Measurements from ENCODE around the gene TTC34. TPM values are rescaled to one million over a fixed set of nuclear protein-coding genes. Genes with fewer than 3 reads are reported as not detected.
"Not testable (repeated sequence)": the region's sequence is repeated elsewhere in the genome, so short reads cannot be mapped to it uniquely, and the experiment has no call there.

Gene TTC34
- polyA plus RNA-seq, 6 donors from 2014 or later, result 0.05 to 0.37 (median 0.21) TPM; not detected in 1

DNA sequence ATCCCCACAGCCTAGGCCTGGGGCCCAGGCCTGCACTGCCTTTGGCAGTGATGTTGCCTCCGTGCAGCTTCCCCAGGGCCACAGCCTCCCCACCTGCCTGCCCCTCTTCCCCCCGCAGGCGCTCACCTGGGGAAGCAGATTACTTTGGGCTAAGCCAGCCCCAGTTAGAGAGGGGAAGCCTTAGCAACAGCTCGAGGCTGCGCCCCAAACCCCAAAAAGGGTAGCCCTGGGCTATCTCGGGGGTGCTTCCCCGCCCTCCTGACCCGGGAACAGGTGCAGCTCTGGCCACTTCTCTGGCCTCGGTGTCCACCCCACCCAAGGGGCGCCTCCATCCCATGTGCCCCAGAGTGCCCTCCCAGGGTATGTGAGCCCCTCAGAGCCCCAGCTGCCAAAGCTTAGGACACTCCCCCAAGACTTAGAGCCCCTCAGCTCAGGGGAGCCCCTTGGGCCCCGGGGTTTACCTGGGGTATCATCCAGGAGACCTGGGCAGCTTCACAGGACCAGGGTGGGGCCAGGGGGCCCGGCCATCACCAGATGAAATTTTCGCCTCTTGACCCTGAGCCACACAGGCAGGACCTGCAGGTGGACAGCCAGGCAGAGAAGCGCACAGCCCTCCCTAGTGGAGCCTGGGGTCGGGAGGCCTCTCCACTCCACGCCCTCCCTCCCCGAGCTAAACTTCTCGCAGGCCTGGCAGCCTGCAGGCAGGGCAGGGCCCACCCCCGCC lies 3.3 kb upstream of the TTC34 start:
- H3K4me1 Mint-ChIP-seq, result no peaks in the 10 kb centered on the region
- no peaks in the 10 kb centered on the region for H3K36me3 Mint-ChIP-seq
- ATAC-seq (ENCODE audit: low read depth in 2 of 2) (no peak), DNase-seq (no peak)
- peaks cover 0 to 17% (median 9%) of the 10 kb centered on the region in 3 donors for H3K27me3 Mint-ChIP-seq
- no peak overlapping the region for H3K4me3 Mint-ChIP-seq
- H3K27ac Mint-ChIP-seq, result no peak overlapping the region
- no peaks in the 10 kb centered on the region for H3K9me3 Mint-ChIP-seq

DNA sequence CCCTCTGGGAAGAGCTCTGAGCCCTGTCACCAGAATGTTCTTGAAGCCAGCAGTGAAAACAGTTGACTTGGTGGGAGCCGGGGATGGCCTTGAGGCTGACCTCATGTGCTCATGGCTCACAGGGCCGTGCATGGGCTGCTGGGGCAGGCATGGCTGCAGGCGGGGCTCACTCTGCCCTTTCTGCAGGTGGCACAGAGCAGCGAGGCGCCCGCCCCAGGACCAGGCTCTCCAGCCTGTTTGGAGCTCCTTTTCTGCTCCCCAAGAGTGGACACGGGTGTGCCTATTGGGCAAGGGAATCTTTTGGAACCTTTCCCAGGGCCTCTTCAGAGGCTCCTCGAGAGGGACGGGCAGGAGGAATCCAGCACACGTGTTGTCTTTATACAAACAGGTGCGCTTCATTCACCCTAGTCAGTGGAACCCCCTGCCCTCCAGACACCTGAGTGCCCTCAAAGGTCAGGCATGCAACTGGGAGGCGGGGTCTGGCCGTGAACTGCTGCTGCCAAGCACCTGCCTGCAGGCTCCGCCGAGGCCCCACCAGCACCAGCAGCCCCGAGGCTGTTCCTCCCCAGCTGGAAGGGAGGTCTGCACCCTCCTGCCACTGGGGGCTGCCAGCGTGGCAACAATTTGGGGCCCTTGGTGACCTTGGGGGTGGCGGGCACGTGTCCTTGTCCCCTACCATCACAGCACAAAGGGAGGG lies 2.6 kb upstream of the TTC34 start:
- Mint-ChIP-seq H3K9me3 (no peaks in the 10 kb centered on the region), H3K27ac (no peak overlapping the region), H3K4me3 (no peak overlapping the region), H3K36me3 (no peaks in the 10 kb centered on the region), H3K4me1 (peaks cover 0 to 4% (median 0%) of the 10 kb centered on the region in 3 donors), H3K27me3 (peaks cover 0 to 22% (median 15%) of the 10 kb centered on the region in 3 donors)
- DNase-seq (no peak), ATAC-seq (ENCODE audit: low read depth in 2 of 2) (no peak)

DNA sequence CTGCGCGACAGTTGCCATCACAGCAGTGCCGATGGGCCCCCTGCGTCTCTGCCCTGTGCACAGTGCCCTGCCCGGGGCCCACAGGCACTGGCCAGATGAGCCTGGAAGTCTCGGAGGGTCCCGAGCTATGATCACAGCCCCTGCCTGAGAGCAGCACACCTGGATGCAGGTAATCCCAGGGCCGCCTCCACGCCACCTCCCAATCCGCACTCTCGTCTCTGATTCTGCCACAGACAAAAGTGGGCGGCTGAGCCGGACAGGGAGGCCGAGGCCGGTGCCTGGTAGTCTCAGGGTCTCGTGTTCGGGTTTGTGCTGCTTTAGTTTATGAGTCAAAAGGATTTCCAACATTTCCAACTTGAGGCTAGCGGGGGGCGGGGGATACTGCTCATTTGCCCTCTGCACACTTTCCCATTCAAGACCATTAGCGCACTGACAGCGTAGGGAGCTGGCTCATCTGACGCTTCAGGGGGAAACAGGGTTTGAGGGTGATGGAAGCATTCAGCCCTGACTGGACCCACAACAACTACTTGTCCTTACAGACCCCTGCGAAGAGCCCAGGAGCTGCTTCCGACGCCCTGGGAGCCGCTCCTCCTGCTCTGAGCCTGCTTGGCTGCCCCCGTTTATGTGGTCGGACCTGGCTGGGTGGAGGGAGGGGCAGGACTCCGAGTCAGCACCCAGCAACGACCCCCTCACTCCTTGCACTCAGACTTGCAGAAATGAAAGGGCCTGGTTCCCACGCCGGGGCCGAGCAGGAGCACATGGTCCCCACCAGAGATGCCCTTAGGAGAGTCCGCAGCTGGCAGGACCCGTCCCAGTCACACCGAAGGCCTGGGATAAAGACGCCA lies 1.8 kb upstream of the TTC34 start:
- Mint-ChIP-seq H3K27me3 (peaks cover 0 to 22% (median 15%) of the 10 kb centered on the region in 3 donors), H3K36me3 (no peaks in the 10 kb centered on the region), H3K4me3 (no peak overlapping the region), H3K27ac (no peak overlapping the region), H3K9me3 (no peaks in the 10 kb centered on the region), H3K4me1 (peaks cover 0 to 4% (median 0%) of the 10 kb centered on the region in 3 donors)
- no peak for ATAC-seq (ENCODE audit: low read depth in 2 of 2)
- DNase-seq, result no peak

DNA sequence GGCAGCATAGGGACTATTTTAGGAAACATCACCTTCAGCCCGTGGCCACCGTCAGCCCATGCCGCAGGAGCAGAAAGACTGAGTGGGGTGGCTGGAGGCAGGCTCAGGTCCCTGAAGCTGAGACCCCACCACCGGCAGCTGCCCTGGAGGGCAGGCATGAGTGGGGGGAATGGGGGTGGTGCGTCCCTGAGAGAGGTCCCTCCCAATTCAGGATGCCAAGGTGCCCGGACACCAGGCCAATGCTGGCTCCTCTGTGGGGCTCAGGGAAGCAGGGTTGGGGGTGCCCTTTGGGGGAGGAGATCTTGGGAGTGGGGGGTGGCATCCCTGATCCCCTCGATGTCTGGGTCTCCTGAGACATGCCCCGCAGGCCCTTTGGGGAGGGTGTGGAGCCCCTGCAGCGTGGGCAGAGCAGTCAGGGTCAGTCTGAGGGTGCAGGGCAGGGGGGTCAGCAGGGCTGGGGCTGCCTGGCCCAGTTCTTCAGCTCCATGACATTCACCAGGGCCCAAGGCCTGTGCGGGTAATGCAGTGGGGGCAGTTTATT lies 998 bp upstream of the TTC34 start:
- no peaks in the 10 kb centered on the region for H3K36me3 Mint-ChIP-seq
- peaks cover 0 to 27% (median 22%) of the 10 kb centered on the region in 3 donors for H3K27me3 Mint-ChIP-seq
- no peak overlapping the region for H3K27ac Mint-ChIP-seq
- no peaks in the 10 kb centered on the region for H3K9me3 Mint-ChIP-seq
- H3K4me3 Mint-ChIP-seq, result no peak overlapping the region
- ATAC-seq (ENCODE audit: low read depth in 2 of 2), result no peak
- DNase-seq, result no peak
- H3K4me1 Mint-ChIP-seq, result peaks cover 0 to 4% (median 0%) of the 10 kb centered on the region in 3 donors

DNA sequence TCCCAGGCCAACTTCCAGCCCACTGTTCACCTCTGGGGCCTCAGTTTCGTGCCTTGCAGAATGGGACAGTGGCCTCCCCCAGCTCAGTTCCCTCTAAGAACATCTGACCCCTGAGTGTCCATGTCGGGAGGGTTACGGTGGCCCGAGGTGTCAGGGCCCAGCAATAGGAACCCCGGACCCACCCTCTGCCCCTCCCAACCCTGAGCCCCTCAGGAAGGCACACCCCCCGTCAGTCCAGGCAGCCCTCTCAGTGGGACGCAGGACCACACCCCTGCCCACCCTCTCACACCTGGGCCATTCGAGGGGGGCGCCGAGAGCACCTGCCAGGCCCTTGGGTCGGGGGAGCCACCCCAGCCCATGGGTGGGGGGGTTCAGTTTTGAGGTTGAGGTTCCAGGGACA lies 447 bp downstream of the TTC34 start:
- Mint-ChIP-seq H3K4me3 (no peak overlapping the region), H3K36me3 (no peaks in the 10 kb centered on the region), H3K27me3 (peaks cover 4 to 28% (median 27%) of the 10 kb centered on the region in 3 donors), H3K9me3 (peaks cover 0 to 11% (median 2%) of the 10 kb centered on the region in 7 donors), H3K27ac (no peak overlapping the region), H3K4me1 (peaks cover 0 to 4% (median 0%) of the 10 kb centered on the region in 3 donors)
- no peak for DNase-seq
- ATAC-seq (ENCODE audit: low read depth in 2 of 2), result no peak

DNA sequence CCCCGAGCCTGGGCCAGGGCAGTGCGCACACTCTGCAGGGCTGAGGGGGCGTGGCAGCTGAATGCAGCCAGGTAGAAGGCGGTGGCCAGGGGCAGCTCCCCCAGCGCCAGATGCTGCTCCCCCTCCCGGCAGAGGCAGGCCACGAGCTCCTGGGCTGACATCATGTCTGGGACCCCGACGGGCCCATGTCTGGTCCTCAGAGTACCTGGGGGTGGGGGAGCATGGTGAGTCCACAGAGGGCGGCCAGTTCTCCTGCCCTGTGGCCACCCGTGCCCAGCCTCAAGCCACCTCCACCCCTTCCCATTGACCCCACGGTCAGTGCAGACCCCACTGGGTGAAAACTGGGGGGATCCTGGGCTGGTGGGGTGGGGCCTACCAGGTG lies 838 bp downstream of the TTC34 start:
- no peak overlapping the region for H3K27ac Mint-ChIP-seq
- H3K36me3 Mint-ChIP-seq, result no peaks in the 10 kb centered on the region
- DNase-seq (no peak), ATAC-seq (ENCODE audit: low read depth in 2 of 2) (no peak)
- H3K9me3 Mint-ChIP-seq, result peaks cover 0 to 15% (median 5%) of the 10 kb centered on the region in 7 donors
- H3K4me3 Mint-ChIP-seq, result no peak overlapping the region
- H3K4me1 Mint-ChIP-seq, result peaks cover 0 to 4% (median 0%) of the 10 kb centered on the region in 3 donors
- peaks cover 4 to 24% (median 23%) of the 10 kb centered on the region in 3 donors for H3K27me3 Mint-ChIP-seq

DNA sequence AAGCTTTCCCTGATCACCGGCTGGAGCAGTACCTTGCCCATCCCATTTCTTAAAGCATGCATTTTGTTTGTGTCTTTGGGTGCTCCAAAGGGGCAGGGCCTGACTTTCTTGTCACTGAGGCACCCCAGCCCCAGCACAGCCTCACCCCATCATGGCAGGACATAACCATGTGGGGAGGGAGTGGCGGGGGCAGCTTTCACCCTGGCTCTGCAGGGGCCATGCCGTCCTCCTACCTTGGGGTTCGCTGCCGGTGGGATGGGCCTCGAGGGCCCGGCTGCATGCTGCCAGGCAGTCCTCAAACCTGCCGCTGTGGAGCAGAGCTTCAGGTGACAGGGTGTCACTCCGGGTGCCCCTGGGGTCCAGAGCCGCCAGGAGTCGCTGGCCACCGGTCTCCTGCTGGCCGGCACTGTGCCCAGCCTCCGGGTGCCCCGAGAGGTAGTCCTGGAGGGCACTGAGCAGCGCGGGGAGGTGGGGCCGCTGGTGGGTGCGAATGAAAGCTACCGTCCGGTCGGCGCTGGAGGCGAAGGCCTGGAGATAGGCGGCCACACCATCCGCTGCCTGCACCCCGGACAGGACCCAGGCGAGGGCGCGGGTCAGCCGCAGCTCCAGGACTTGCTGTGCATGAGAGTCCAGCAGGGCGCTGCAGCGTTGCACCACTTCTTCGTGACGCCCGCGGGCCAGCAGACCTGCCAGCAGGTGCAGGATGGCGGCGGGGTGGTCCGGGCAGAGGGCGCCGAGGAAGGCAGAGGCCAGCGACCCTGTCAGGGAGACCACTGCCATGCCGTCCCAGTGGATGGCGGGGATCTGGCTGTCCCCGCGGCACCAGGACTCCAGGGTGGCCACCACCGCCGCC lies 1.5 kb downstream of the TTC34 start:
- Mint-ChIP-seq H3K4me1 (peaks cover 0 to 4% (median 0%) of the 10 kb centered on the region in 3 donors), H3K27me3 (peaks cover 4 to 23% (median 22%) of the 10 kb centered on the region in 3 donors), H3K36me3 (no peaks in the 10 kb centered on the region), H3K9me3 (peaks cover 0 to 21% (median 8%) of the 10 kb centered on the region in 7 donors), H3K4me3 (no peak overlapping the region), H3K27ac (peak overlapping the region in 1 of 6 donors; percentile 86)
- no peak for DNase-seq
- no peak for ATAC-seq (ENCODE audit: low read depth in 2 of 2)

DNA sequence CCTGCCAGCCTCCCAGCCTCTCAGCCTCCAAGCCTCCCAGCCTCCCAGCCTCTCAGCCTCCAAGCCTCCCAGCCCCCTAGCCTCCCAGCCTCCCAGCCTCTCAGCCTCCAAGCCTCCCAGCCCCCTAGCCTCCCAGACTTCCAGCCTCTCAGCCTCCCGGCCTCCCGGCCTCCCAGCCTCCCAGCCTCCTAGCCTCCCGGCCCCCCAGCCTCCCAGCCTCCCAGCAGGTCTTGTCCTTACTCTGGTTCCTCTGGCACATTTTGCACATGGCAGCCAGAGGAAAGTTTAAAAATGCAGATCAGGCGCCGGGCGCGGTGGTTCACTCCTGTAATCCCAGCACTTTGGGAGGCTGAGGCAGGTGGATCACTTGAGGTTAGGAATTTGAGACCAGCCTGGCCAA lies 2.5 kb downstream of the TTC34 start:
- Mint-ChIP-seq H3K27me3 (peaks cover 4 to 23% (median 22%) of the 10 kb centered on the region in 3 donors), H3K27ac (peak overlapping the region in 1 of 6 donors; percentile 63), H3K9me3 (peaks cover 0 to 29% (median 11%) of the 10 kb centered on the region in 7 donors)
- not testable (repeated sequence) for ATAC-seq (ENCODE audit: low read depth in 2 of 2); H3K4me1 Mint-ChIP-seq; H3K4me3 Mint-ChIP-seq; H3K36me3 Mint-ChIP-seq; DNase-seq

DNA sequence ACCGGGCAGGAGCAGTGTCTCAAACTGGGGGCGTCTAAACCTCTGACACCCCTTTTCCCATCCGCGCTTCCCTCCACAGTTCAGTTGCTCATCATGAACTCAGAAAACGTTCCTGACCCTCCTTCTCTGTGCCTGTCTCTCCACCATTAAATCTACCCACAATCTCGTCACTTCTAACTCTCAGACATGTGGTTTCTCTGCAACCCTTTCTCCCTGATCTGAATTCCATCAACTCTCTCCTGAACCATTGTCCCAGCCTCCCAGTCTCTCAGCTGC lies 3.8 kb downstream of the TTC34 start:
- DNase-seq (no peak), ATAC-seq (ENCODE audit: low read depth in 2 of 2) (no peak)
- Mint-ChIP-seq H3K36me3 (peaks cover 0 to 12% of the 10 kb centered on the region in 2 donors), H3K9me3 (peaks cover 5 to 42% (median 24%) of the 10 kb centered on the region in 7 donors), H3K4me3 (no peak overlapping the region), H3K4me1 (peaks cover 0 to 4% (median 0%) of the 10 kb centered on the region in 3 donors), H3K27ac (no peak overlapping the region), H3K27me3 (peaks cover 9 to 35% (median 31%) of the 10 kb centered on the region in 3 donors)

DNA sequence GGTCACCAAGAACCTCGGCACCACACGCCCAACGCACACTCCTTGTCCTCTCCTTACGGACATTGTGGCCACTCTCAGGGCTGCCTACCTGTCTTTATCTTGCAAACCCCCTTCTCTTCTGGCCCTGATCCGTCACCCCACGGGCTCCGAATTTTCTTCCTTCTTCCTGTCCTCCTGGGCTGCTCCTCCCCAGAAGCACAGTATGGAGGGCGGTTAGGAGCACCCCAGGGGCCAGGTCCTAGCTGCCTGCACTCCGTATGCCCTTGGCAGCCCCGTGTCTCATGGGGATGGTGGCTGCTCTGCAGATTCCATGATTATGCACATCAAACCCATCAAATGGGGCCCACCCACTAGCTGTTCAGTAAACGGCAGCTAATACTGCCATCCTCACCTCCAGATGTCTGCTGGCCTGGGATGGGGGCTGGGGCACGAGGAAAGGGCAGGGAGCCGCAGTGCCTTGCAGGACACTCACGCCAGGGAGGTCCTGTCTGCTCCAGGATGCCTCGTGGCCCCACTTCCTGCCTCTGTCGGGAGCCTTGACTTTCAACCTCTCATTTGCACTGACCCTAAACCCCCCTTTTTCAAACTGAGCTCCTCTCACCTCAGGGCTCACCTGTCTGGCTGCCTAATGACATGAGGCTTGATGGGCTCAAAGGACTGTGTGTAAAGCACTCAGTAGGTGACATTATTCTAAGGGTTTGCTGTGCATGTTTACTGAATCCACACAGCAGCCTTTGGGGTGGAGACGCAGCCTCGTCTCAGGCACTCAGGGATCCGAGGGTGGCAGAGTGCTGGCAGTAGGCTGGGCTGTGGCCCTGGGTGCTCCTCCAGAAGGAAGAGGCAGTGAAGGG lies 4.4 kb downstream of the TTC34 start:
- ATAC-seq (ENCODE audit: low read depth in 2 of 2), result no peak
- Mint-ChIP-seq H3K9me3 (peaks cover 5 to 48% (median 30%) of the 10 kb centered on the region in 7 donors), H3K27ac (no peak overlapping the region), H3K4me1 (peaks cover 0 to 4% (median 0%) of the 10 kb centered on the region in 3 donors), H3K4me3 (peak overlapping the region in 1 of 8 donors; percentile 35), H3K27me3 (peaks cover 15 to 40% (median 35%) of the 10 kb centered on the region in 3 donors), H3K36me3 (peaks cover 0 to 18% of the 10 kb centered on the region in 2 donors)
- DNase-seq, result no peak

DNA sequence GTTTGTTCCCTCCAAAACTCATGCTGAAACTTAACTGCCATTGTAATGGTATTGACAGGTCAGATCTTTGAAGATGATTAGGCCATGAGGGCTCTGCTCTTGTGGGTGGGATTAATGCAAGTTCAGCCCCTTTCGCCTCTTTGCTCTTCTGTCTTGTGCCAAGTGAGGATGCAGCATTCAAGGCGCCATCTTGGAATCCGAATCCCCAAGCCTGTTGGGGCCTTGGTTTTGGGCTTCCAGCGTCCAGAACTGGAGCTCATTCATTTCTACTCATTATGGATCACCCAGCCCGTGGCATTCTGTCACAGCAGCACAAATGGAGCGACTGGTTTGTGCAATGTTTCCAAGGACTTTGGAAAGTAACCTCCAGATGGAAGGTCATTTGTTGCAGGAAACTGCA lies 5.6 kb downstream of the TTC34 start:
- DNase-seq (no peak), ATAC-seq (ENCODE audit: low read depth in 2 of 2) (no peak)
- H3K4me3 Mint-ChIP-seq, result no peak overlapping the region
- H3K27ac Mint-ChIP-seq, result no peak overlapping the region
- peaks cover 0 to 4% (median 0%) of the 10 kb centered on the region in 3 donors for H3K4me1 Mint-ChIP-seq
- H3K36me3 Mint-ChIP-seq, result peaks cover 0 to 22% of the 10 kb centered on the region in 2 donors
- peaks cover 5 to 58% (median 37%) of the 10 kb centered on the region in 7 donors for H3K9me3 Mint-ChIP-seq
- peaks cover 25 to 50% (median 44%) of the 10 kb centered on the region in 3 donors for H3K27me3 Mint-ChIP-seq
